ENCODE measurements around the gene CEP78. TPM values are rescaled to one million over a fixed set of nuclear protein-coding genes. Genes with fewer than 3 reads are reported as not detected.
"Not testable (repeated sequence)": the region's sequence is repeated elsewhere in the genome, so short reads cannot be mapped to it uniquely, and the experiment has no call there.

CEP78 gene, protein sequence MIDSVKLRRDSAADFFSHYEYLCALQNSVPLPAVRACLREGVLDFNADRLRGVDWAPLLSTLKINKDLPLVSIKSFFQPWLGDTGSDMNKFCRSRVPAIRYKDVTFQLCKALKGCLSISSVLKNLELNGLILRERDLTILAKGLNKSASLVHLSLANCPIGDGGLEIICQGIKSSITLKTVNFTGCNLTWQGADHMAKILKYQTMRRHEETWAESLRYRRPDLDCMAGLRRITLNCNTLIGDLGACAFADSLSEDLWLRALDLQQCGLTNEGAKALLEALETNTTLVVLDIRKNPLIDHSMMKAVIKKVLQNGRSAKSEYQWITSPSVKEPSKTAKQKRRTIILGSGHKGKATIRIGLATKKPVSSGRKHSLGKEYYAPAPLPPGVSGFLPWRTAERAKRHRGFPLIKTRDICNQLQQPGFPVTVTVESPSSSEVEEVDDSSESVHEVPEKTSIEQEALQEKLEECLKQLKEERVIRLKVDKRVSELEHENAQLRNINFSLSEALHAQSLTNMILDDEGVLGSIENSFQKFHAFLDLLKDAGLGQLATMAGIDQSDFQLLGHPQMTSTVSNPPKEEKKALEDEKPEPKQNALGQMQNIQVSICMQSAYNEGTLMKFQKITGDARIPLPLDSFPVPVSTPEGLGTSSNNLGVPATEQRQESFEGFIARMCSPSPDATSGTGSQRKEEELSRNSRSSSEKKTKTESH
- total RNA-seq (2014; rRNA removed; shearing (Covaris generic)), result 22.3 and 23.8 TPM in 2 replicates
- 17.1 and 19.5 TPM in 2 replicates for polyA plus RNA-seq (2015; cell fraction: cytosol; rRNA removed)
- polyA plus RNA-seq (2015; cell fraction: nucleus; rRNA removed), result 30.7 and 53.0 TPM in 2 replicates

- in situ Hi-C loops (cut with HindIII; ENCODE audit: low pct_unique_long_range_greater_than_20kb, low sequenced_read_pairs), result no loop called here
- DNase-seq (ENCODE audit: low read depth, low spot score), result peak; percentile 92
These were observed at the start of gene CEP78 for GRCh38 chr9:78235762-78236550. TSS of gene CEP78 (plus strand) at chr9:78236075. CDS start at chr9:78236351, 276 bp downstream.

GRCh38 chr9:78187763-78188484 is 48.0 kb upstream of the CEP78 start:
- no peak for DNase-seq (ENCODE audit: low read depth, low spot score)
- in situ Hi-C loops (cut with HindIII; ENCODE audit: low pct_unique_long_range_greater_than_20kb, low sequenced_read_pairs), result no loop called here

DNA sequence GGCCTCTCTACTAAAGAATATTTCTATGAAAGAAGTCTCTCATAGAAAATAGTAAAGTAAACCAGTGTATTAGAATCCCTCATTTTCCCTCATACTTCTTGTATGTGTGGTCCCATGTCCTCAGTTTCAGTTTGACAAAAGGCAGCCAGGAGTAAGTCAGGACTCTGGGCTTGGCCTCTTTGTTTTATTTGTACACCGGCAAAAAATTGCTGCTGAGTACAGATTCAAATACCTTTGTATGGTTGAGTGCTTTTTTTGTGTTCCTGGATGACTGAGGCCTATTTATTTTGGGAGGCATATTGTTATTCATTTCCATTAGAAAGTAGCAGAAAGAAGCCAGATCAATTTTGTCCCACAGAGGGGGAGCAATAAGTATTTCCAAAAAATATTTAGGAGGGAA is 47.3 kb upstream of the CEP78 start:
- no peak for DNase-seq (ENCODE audit: low read depth, low spot score)
- in situ Hi-C loops (cut with HindIII; ENCODE audit: low pct_unique_long_range_greater_than_20kb, low sequenced_read_pairs), result no loop called here

GRCh38 chr9:78189001-78189400 is 46.9 kb upstream of the CEP78 start:
- no peak for DNase-seq (ENCODE audit: low read depth, low spot score)
- in situ Hi-C loops (cut with HindIII; ENCODE audit: low pct_unique_long_range_greater_than_20kb, low sequenced_read_pairs), result no loop called here

GRCh38 chr9:78189461-78189860 is 46.4 kb upstream of the CEP78 start:
- in situ Hi-C loops (cut with HindIII; ENCODE audit: low pct_unique_long_range_greater_than_20kb, low sequenced_read_pairs), result no loop called here
- DNase-seq (ENCODE audit: low read depth, low spot score), result peak; percentile 80

GRCh38 chr9:78191931-78192330 is 43.9 kb upstream of the CEP78 start:
- in situ Hi-C loops (cut with HindIII; ENCODE audit: low pct_unique_long_range_greater_than_20kb, low sequenced_read_pairs), result no loop called here
- no peak for DNase-seq (ENCODE audit: low read depth, low spot score)

DNA sequence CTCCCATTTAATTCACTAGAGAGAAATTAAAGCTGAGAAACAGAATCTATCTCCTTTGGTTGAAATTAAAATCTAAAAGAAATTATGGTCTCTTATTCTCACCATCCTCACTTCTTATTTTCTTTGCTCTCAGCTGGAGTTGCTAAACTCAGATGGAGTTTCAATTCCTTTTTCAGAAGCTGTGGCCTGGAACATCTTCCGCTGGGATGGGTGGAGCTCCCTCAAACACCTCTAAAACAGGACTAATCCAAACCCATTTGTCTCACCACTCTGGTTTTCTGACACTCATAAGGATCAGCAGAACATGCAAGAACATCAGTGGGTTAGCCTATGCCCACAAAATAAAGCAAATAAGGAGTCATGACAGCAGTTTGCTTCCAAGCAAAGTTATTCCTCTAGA is 39.6 kb upstream of the CEP78 start:
- in situ Hi-C loops (cut with HindIII; ENCODE audit: low pct_unique_long_range_greater_than_20kb, low sequenced_read_pairs), result no loop called here
- no peak for DNase-seq (ENCODE audit: low read depth, low spot score)

GRCh38 chr9:78201158-78201777 is 34.6 kb upstream of the CEP78 start:
- DNase-seq (ENCODE audit: low read depth, low spot score); in situ Hi-C loops (cut with HindIII; ENCODE audit: low pct_unique_long_range_greater_than_20kb, low sequenced_read_pairs): not testable (repeated sequence)

- no peak for DNase-seq (ENCODE audit: low read depth, low spot score)
- in situ Hi-C loops (cut with HindIII; ENCODE audit: low pct_unique_long_range_greater_than_20kb, low sequenced_read_pairs), result no loop called here
These were observed 28.6 kb upstream of the CEP78 start for GRCh38 chr9:78207319-78207718.

DNA sequence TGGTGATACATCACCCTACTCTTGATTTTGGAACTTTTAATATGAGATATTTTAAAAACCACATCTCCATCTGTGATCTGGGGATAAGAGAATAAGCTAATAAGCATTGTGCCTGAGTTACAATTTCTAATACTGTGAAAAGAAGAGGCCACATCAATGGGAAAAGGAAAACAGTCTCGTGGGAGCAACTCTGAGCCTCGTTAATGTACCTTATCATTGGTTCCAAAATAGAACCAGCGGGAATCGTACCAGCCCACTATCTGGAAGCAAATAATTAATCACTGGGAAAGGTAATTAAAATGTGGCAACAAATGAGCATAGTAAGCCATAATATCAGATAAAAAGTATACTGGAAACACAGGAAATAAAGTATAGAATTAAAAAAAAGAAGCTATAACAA is 28.0 kb upstream of the CEP78 start:
- in situ Hi-C loops (cut with HindIII; ENCODE audit: low pct_unique_long_range_greater_than_20kb, low sequenced_read_pairs), result no loop called here
- DNase-seq (ENCODE audit: low read depth, low spot score), result no peak

- in situ Hi-C loops (cut with HindIII; ENCODE audit: low pct_unique_long_range_greater_than_20kb, low sequenced_read_pairs), result no loop called here
These were observed 26.7 kb upstream of the CEP78 start for GRCh38 chr9:78209127-78209526.

DNA sequence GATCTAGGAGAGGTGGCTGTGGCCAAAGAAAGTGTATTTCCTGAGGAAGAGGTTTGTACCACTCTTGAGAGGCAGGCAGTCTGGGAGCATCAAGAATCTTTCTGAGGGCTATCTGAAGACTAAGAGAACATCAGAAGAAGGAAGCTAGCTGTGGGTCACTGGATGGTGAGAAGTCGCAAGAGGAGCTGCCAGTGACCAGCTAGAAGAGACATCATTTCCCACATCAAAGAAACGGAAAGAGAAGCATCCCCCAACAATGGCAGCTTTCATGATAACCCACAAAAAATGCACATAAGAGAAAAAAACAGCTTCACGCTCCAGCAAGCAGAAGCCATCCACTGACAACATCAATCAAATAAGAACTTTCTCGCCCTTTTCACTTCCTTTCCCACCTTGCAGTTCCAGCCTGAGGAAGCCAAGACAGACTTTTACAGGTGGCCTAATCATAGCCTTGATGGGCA is 25.0 kb upstream of the CEP78 start:
- DNase-seq (ENCODE audit: low read depth, low spot score), result no peak
- in situ Hi-C loops (cut with HindIII; ENCODE audit: low pct_unique_long_range_greater_than_20kb, low sequenced_read_pairs), result no loop called here

More at GRCh38 chr9:78209127-78209526, 26.7 kb upstream of the CEP78 start:
- no peak for DNase-seq (ENCODE audit: low read depth, low spot score)

DNA sequence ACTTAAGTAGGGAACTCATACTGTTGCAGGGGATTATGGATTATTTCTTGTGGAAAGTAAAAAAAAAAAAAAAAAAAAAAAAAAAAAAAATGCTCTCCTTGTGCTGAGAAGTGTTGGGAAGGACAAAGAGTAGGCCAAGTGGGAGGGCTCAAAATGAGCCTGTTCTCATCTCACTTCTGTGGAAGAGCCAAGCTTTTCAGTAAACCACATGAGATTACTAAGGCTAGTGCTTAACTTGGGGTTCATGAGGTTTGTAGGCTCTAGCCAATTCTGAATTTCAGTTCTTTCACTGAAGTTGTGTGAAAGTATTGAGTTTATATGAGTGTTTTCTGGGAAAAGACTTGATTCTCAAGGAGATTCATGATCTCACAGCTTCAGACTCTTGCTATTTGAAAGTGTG is 23.0 kb upstream of the CEP78 start:
- in situ Hi-C loops (cut with HindIII; ENCODE audit: low pct_unique_long_range_greater_than_20kb, low sequenced_read_pairs), result no loop called here
- DNase-seq (ENCODE audit: low read depth, low spot score), result peak; percentile 13

DNA sequence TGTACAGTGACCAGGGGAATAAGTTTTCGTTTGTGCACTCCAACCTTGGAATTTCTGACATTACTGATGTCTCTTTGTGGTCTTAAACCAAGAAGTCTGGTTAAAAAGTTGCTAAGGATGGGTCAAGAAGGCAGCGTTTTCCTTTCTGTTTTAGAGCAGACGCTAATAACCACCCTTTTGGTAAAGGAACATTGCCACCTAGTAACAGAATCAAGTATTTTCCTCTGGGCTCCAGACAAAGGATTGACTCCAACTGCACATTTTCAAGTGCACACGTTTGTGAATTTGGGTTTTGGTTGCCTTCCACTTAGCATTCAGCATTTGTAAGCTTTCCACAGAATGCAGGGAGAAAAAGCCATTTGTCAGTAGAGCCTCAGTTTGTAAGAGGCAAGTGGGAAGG is 22.2 kb upstream of the CEP78 start:
- in situ Hi-C loops (cut with HindIII; ENCODE audit: low pct_unique_long_range_greater_than_20kb, low sequenced_read_pairs), result no loop called here
- DNase-seq (ENCODE audit: low read depth, low spot score), result peak; percentile 71

DNA sequence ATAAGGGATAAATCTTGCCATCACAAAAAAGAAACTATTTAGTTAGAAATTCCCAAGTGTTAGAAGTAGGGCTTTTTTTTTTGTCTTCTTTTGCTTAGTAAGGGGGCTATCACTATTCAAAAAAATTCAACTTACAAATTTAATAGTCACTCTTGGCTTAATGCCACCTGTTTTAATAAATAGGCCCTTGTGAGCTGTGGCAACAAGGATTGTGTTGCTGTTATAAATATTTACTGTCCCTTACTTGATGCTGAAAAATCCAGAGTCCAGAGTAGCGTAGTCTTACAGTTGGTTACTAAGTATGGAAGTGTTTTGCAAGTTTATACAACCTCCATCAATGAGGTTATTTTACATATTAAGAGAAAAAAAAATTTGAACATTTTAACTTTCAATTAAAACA is 21.4 kb upstream of the CEP78 start:
- in situ Hi-C loops (cut with HindIII; ENCODE audit: low pct_unique_long_range_greater_than_20kb, low sequenced_read_pairs), result no loop called here
- DNase-seq (ENCODE audit: low read depth, low spot score), result peak; percentile 37

GRCh38 chr9:78215706-78216105 is 20.2 kb upstream of the CEP78 start:
- in situ Hi-C loops (cut with HindIII; ENCODE audit: low pct_unique_long_range_greater_than_20kb, low sequenced_read_pairs), result no loop called here
- DNase-seq (ENCODE audit: low read depth, low spot score), result no peak

GRCh38 chr9:78218890-78219289 is 17.0 kb upstream of the CEP78 start:
- no peak for DNase-seq (ENCODE audit: low read depth, low spot score)
- in situ Hi-C loops (cut with HindIII; ENCODE audit: low pct_unique_long_range_greater_than_20kb, low sequenced_read_pairs), result no loop called here

All from SK-MEL-5 (cell line).